Middle frontal gyrus (tissue), 1 donor: ENCODE measurements around the gene RCN2.

ENCODE experiments used
- DNase-seq: peaks from one replicate; pipeline ENCODE4 v3.0.0-alpha.2; 2015; ENCODE audit warnings: low spot score; ENCODE audit errors: extremely low spot score

RCN2 gene

DNA sequence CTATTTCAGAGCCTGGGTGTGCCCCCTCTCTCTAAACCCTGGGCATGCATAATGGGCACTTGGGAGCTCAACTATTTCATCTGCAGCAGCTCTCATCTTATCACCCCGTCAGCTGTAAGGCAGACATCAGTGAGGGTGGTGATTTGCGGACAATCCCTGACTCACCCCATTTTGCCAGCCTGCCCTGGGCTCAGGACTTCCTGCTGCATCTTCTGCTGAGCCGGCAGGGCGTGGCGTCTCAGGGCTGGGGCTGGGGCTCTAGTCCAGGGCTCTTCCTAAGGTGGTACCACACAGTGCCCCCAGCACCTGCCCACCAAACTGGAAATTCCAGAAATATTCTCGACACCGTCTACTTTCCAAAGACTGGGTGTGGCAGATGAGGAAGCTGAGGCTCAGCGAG is 62.5 kb downstream of the RCN2 start:
- DNase-seq, result no peak

DNA sequence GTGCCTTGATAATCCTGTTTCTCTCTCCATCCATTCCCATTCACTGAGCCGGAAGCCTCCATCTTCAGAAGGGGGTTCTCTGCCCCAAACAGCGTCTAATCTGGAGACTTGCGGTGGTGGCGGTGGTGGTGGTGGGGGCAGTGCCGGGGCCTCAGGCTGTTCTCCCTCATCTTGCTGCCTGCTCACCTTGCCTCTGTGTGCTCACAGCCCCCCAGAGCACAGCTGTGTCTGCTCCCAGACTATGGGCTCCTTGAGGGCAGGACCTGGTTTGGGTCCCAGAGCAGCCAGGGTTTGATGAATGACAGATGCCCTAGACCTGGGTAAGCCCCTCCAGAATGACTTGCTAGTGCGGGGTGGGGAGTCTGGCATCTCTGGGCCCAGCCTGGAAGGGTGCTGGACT is 62.9 kb downstream of the RCN2 start:
- no peak for DNase-seq

DNA sequence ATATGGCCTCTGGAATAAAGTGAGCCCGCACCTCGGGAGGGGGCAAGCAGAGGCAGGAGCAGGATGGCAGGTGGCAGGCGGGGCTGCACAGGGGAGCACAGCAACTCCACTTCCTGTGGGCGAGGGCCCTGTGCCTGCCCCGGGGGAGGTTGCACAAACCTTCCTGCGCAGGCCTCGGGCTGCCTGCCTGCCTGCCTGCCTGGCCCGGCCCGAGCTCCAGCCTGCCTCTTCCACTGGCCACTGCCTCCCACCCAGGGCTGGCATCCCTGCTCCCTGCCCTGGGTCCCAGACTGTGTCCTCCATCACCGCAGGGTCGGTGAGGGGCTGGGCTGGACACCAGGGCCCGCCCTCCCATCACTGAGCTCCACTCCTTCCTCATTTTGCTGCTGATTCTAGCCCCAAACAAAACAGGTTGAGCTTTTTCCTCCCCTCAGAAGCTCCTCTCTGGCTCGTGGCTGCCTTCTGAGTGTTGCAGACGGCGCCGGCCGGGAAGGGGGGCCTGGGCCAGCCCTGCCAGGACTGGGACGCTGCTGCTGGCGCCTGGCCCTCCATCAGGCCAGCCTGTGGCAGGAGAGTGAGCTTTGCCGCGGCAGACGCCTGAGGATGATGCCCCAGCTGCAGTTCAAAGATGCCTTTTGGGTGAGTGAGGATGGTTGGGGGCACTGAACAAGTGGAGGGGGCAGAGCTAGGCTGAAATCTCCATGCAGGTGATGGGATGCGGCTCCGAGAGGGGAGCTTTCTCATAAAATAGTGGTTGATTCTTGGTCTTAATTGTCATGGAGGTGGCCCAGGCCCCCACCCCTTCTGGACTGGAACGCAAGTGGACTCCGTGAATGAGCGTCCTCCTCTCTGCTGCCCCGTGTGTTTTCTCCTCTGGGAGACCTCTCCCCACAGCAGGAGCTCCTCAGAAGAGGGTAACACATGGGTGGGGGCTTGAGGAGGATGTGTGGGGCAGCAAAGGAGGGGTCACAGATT is 63.7 kb downstream of the RCN2 start, which contains the start of gene PSTPIP1:
Gene PSTPIP1, plus strand, starts transcription at position 156 of the 975 bp plus-strand sequence. Its CDS starts 448 bp downstream, at position 604.
- DNase-seq, result peak; percentile 13

DNA sequence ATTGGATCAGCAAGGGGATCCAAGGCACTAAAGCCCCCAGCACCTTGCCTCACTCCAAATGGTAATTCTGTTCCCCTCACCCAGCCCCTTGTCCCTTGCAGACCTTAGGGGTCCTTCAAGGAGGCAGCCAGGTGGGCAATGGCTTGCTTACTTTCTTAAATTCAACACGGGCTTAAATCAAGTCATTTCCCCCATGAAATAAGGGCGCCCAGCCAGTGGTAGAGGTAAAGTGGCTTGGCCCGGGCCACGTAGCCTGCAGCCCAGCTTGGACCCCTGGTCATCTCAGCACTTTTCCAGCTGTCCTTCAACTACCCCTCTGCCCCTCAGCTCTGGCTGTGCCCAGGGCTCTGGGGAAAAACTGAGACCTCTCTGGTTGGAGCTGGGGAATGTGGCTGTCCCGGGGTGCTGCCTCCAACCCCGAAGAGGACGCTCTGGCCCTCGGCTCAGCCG is 64.6 kb downstream of the RCN2 start:
- no peak for DNase-seq

DNA sequence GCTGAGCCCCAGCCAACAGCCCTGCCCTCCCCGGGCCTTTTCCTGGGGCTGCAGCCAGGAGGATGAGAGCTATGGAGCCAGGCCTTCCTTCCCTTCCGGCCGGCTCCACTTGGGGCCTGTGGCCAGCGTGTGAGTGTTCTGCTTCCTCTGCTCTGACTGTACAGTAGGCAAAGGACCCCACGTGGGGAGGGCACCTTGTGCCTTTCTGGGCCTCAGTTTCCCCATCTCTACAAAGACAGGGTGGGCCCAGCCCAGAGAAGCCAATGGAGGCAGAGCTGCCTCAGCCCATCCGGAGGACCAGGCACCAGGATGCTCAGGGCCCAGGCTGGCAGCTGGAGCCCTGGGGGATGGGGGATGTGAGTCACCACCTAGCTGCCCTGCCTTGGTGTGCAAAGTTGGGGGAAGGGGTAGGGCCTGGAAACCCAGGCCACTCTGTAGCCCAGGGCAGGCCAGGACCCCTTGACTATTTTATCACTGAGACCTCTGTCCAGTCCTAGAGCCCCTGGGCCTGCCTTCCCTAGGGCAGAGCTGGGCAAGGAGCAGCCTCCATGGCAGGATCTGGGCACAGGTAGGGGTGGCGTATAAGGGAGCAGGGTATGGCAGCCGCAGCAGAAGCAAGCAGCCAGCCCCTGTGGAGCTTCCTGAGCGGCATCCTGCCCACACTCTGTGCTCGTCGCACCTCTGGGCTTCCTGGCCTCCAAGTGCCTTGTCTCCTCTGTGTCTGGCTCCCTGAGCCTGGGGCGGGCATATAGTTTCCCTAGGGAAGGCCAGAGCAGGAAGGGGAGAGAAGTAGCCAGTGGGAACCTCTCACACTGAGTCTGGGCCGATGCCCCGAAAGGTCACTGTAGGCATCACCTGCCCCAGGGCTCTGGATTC is 65.2 kb downstream of the RCN2 start:
- no peak for DNase-seq

DNA sequence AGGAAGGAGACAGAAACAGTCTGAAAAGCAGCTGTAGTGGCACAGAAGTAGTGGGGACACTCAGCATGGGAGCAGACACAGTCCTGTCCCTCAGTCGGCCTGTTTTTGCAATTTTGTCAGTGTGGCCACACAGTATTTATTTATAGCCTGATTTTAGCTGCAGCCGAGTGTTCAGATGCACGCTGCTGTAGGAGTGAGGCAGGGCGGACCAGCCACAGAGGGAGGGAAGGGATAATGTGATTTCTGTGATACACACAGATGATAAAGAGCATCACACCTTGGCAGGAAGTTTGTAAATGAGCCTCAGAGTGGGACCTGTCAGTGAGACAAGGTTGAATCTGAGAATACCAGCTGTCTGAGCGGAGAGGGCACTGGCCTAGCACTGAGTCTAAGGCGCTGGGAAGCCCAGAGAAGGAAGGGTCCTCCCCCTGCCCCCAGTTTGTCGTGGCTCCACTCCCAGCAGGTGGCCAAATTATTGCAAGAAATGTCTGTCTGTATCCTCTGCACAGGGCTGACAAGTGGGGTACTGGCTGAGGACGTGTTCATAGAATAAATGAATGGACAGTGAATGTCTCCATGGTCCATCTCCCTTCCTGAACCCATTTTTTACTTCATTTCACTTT is 67.2 kb downstream of the RCN2 start:
- DNase-seq, result no peak

DNA sequence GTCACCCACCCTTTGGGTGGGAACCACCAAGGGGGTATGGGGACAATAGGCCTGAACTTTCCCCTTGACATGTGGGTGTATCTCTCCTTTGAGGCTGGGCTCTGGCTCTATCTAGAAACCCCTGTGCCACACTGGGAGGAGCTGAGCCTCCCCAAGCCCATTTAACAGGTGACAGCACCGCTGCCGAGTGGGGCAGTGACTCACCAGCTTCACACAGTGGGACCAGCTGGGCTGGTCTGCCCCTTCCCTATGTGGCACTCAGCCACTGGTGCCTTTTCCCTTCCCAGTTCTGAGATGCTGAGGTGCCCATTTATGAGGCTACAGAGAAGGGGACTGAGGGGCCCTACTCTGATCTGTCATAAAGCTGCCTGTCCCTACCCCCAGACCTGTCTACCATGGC is 68.4 kb downstream of the RCN2 start:
- no peak for DNase-seq

DNA sequence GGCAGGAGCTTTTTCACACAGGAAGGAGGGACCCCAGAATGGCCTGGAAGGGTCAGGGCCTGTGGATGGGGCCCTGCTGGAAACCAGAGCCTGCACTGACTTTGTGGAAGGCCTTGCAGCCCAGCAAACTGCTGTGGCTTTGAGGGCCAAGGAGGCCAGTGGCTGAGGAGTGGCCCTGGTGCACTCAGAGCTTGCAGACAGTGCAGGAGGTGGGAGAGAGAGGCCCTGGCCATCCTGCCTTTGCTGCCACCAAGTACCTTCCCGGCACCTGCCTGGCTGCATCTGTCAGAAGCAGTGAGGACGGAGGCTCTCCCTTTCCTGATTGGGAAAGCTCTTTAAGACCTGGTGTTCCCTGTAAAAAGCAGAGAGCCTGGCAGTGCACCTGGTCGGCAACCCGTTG is 69.8 kb downstream of the RCN2 start:
- no peak for DNase-seq

DNA sequence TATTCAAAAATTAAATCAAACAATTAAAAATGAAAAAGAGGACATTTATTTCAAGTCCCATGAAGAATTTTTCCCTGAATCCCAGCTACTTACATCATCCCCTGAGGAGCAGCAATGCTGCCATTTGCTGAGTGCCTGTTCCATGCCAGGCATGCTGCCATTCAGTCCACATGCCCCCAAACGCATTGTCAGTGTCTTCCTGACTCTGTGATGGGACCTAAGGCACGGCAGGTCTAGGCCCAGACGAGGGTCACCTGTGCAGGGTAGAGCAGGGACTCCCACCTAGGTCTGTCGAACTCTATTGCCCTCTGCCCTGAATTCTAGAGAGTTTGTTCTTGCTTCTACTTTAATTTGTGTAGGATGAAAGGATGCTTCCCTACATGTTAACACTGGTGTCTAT is 70.4 kb downstream of the RCN2 start:
- DNase-seq, result no peak

DNA sequence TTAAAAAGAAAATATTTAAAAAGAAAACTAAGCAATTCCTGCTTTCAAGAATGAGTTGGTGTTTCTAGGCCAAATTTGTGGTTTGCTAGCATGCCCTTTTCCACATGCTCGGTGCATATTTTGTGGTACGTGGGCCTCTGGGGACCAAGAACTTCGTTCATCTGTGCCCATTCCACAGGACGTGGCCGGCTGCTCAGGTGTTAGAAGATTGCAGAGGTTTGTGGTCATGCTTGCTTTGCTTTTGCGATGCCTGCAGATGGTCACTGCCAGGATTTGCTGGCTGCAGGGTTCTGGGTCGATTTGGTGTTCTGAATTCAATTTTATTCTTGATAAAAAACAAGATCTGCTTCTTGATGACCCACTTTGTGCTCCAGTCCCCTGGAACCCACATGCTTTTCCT is 70.9 kb downstream of the RCN2 start:
- no peak for DNase-seq

DNA sequence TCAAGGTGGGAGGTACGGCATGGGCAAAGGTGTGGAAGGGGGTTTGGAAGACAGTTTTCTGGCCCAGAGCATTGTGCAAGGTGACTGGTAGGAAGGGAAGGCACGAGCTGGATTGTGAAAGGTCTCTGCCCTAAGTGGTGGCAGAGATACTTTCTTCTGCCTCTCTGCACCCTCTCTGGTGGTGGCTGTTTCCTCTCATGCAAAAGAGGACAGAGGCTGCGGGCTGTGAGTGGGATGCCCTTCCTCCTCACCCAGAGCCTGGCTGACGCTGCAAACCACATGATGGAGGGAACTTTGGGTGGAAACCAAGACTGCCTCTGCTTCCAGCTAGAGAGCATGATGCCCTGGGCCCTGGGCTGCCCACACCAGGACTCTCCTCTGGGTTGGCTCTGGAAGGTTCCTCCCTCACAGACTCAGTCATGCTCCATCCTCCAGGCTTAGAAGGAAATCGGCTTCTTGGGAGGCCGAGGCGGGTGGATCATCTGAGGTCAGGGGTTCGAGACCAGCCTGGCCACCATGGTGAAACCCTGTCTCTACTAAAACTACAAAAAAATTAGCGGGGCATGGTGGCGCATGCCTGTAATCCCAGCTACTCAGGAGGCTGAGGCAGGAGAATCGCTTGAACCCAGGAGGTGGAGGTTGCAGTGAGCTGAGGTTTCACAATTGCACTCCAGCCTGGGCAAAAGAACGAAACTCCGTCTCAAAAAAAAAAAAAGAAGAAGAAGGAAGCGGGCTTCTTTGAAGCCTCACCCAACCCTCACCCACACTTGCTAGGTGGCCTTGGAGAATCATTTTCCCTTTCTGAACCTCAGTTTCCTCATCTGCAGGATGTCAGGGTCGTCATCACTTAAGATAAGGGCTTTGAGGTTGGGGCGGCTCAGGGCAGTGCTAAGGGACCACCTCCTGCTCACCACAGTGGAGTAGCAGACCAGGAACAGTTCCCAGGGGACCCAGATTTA is 71.7 kb downstream of the RCN2 start:
- no peak for DNase-seq
